HEK293 (cell line): ENCODE measurements around the gene UTRN.

Experiments
- TCF7L2 ChIP-seq: IDR thresholded peaks from 2 replicates; pipeline ENCODE4 v1.6.1; 2011; ENCODE audit warnings: low read depth, mild to moderate bottlenecking, inconsistent platforms, low read length, moderate library complexity, borderline replicate concordance
- TF ChIP-seq, protein P1 (sequence below): fragments of 450-650 bp; formaldehyde crosslinking; IDR thresholded peaks from 2 replicates; pipeline ENCODE4 v1.5.1; 2016; ENCODE audit warnings: missing biosample characterization, missing genetic modification characterization

DNA sequence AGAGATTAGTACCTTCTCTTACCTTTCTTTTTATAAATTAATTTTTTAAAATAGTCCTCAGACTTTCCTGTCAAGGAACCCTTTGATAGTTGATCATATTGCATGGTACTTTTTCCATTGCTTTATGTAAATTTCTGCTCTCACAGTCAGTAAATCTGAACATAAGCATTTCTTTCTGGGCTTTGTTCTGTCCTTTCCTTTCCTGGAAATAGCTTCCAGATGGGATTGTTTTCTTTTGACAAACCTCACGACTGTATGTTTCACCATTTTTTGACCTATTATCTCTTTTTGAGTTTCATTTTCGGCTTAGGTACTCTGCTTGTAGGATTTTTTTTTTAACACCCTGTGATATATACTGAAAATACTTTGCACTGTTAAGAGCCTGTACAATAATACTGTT, 32.6 kb downstream of the UTRN start:
- TF ChIP-seq, protein P1, sequence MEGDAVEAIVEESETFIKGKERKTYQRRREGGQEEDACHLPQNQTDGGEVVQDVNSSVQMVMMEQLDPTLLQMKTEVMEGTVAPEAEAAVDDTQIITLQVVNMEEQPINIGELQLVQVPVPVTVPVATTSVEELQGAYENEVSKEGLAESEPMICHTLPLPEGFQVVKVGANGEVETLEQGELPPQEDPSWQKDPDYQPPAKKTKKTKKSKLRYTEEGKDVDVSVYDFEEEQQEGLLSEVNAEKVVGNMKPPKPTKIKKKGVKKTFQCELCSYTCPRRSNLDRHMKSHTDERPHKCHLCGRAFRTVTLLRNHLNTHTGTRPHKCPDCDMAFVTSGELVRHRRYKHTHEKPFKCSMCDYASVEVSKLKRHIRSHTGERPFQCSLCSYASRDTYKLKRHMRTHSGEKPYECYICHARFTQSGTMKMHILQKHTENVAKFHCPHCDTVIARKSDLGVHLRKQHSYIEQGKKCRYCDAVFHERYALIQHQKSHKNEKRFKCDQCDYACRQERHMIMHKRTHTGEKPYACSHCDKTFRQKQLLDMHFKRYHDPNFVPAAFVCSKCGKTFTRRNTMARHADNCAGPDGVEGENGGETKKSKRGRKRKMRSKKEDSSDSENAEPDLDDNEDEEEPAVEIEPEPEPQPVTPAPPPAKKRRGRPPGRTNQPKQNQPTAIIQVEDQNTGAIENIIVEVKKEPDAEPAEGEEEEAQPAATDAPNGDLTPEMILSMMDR, result no peak
- TF ChIP-seq TCF7L2, result no peak
